GM19397 (cell line): Measurements from ENCODE around the gene UPP1.

Source experiments
- ATAC-seq: cut with Tn5 transposase; IDR thresholded peaks from one replicate; pipeline ENCODE4 v1.9.1; 2021; ENCODE audit warnings: mild to moderate bottlenecking, moderate library complexity; ENCODE audit not compliant: unreplicated experiment

The UPP1 gene

GRCh38 chr7:48150086-48150485 is 61.0 kb downstream of the UPP1 start:
- no peak for ATAC-seq

- no peak for ATAC-seq
Measured at GRCh38 chr7:48154792-48155413, 65.8 kb downstream of the UPP1 start.
